DMS 273 (cell line): ENCODE measurements around the gene PRKAR2B.
"Not testable (repeated sequence)": the region's sequence is repeated elsewhere in the genome, so short reads cannot be mapped to it uniquely, and the experiment has no call there.

Experiments
- DNase-seq: peaks from one replicate; lab custom pipeline; 2025; ENCODE audit not compliant: unreplicated experiment; lab: John Stamatoyannopoulos, UW

PRKAR2B gene

DNA sequence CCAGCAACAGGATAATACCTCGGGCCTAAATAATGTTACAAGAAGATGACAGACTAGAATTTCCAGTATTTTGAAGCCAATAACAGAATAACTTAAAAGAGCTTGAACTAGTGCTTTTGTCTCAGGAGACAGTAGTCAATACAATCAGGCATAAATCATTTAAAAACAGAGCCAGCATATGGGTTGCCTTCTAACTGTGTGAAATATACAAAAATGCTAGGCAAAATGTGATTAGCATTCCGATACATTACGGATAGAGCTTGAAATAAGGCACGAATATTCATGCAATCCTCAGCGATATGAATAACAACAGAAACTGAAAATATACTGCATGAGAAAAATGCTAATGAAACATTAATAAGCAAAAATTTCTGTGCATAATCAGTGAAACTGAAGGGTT lies 18.3 kb upstream of the PRKAR2B start:
- no peak for DNase-seq

DNA sequence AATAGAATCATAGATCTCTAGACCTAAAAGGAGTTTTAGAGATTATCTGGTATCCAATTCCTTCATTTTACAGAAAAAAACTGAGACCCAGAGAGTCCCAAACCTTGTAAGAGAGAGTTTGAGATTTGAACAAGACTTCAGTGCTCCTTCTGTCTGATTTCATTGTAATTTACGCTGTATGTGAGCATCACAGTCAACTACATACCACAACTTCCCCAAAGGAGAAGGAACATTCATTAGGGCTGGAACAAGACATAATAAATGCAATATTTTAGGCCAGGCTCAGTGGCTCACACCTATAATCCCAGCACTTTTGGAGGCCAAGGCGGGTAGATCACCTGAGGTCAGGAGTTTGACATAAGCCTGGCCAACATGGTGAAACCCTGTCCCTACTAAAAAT lies 17.3 kb upstream of the PRKAR2B start:
- no peak for DNase-seq

GRCh38 chr7:107029061-107029763 lies 15.3 kb upstream of the PRKAR2B start:
- DNase-seq: peak; percentile 40

GRCh38 chr7:107029764-107030286 lies 14.7 kb upstream of the PRKAR2B start:
- DNase-seq: no peak

- DNase-seq: no peak
These were observed 12.5 kb upstream of the PRKAR2B start for GRCh38 chr7:107032050-107032449.

- DNase-seq: no peak
These were observed 11.6 kb upstream of the PRKAR2B start for GRCh38 chr7:107032720-107033438.

DNA sequence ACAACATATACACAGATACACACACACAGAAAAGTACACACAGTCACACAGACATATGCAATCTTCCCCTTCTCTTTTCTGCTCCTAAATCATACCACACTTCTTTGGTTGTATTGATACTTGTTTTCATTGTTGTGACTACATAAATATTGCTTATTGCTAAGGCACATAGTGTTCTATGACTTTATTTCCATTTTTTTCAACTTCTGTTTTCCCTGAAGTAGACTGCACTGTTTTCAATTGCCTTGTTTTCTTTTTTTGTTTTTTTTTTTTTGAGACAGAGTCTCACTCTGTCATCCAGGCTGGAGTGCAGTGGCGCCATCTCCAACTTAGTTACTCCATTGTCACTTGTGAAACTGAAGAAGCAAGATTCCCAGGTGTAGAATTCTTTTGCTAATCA lies 10.0 kb upstream of the PRKAR2B start:
- DNase-seq: no peak

DNA sequence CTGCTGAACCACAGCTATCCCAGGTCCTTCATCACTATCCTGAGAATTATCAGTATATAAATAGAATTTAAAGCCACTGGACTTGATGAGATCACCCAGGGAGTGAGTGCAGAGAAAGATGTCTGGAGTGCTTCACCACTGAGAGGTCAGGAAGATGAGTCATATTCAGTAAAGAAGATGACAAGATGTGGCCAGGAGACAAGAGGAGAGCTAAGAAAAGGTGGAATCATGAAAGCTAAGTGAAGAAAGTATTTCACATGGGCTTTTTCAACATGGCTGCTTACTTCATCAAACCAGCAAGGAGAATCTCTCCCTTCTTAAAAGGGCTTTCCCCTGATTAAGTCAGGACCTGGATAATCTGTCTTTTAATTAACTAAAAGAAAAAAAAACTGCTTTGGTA lies 9.1 kb upstream of the PRKAR2B start:
- DNase-seq: no peak

GRCh38 chr7:107036535-107036934 lies 8.0 kb upstream of the PRKAR2B start:
- no peak for DNase-seq

- DNase-seq: no peak
These were observed 6.5 kb upstream of the PRKAR2B start for GRCh38 chr7:107037717-107038603.

DNA sequence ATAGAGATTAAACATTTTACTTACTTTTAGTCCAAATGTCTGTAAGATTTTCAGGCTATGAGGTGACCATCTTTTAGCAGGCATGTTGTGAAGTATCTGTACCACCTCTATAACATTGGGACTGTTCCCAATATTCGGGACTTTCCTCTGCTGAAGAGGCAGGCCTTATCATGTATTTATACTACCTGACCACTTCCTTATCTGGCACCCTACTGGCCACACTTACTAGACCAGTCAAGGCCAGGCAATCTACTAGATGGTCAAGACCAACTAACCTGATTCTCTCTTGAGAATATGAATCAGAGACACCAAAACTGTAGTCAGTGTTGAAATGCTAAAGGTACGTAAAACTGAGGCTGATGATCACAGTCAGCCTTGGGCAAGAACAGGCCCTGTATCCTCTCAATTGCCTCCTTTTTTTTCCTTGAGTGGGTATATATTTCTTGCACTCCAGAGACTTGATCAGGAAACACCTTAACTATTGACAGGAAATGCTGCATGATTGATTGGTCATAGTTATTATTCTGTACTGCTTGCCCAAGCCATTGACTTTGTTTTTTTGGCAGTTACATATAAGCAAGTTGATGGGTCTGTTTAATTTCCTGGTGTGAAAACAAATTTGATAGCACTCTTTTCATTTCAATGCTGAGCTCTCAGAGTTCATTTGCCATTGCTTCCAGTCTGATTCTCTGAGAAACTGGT lies 5.2 kb upstream of the PRKAR2B start:
- no peak for DNase-seq

DNA sequence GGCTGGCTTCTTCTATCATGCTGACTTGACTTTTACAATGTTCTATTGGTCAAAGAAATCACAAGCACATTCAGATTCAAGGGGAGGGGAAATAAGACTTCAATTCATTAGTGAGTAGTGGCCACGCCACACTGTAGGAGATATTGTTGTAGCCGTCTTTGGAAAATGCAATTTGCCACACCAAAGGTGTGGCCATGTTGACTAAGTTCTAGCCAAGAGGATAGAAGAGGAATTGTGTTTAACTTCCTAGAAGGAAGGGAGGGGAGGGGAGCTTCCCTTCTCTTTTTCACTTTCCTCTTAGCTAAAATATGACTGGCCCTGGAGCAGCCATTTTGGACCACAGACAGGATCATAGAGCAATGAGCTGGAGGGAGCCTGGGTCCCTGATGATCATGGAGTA lies 3.4 kb upstream of the PRKAR2B start:
- DNase-seq: no peak

GRCh38 chr7:107041764-107042163 lies 2.7 kb upstream of the PRKAR2B start:
- not testable (repeated sequence) for DNase-seq

GRCh38 chr7:107042326-107042910 lies 2.1 kb upstream of the PRKAR2B start:
- DNase-seq: not testable (repeated sequence)

DNA sequence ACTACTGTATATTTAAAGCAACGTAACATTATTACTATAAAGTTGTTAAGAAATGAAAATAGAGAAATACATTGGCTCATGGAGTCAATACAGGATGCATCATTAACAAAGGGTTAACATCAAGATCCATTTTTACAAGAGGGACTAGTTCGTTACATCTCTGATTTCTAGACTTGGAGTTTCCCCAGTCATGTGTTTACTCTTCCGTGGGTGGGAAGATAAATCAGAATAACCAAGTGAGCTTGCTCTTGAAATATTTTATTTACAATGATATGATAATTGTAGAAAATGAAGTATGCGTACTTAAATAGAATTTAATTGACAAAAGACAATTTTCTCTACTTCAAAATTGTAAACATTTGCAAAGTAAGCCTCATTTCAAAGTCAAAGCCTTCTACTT lies 1.0 kb upstream of the PRKAR2B start:
- DNase-seq: no peak

GRCh38 chr7:107043921-107044346 lies 571 bp upstream of the PRKAR2B start:
- peak; percentile 65 for DNase-seq

GRCh38 chr7:107045195-107045960 lies 873 bp downstream of the PRKAR2B start:
- peak; percentile 64 for DNase-seq

GRCh38 chr7:107045980-107046379 lies 1.5 kb downstream of the PRKAR2B start:
- no peak for DNase-seq

DNA sequence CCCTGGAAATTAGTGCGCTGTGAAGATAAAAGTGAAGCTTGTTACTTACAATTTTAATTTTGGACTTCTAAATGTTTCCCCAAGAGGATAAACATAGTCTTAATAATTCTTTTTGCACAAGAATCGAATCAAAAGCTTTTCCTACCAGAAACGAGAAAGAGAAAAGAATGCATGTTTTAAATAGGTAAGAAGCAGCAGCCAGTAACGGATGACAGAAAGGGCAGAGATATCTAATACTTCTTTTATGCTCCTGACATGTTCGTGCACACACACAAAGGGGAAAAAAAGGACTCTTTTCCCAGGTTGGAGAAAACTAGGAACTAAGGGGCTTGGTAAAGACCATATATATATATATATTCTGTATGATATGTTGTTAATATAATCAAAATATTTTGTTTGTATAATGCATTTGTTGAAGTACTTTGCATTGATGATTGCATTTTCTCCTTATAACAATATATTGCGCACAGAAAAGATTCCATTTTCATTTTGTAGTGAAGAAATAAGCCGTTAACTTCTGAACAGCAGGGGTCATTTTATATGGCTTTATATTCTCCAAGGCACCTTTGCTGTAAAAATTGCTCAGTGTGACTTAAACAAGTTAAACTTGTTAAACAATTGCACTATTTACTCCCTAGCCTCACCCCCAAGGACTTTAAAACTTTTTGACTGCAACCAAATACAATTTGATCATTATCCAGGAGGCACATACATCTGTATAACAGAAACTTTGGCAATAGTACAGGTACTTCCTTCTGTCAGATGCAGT lies 2.2 kb downstream of the PRKAR2B start:
- no peak for DNase-seq
